ENCODE data around the gene SLC22A23. TPM values are rescaled to one million over a fixed set of nuclear protein-coding genes. Genes with fewer than 3 reads are reported as not detected.

Gene SLC22A23
- total and polyA plus RNA-seq, 2 donors (not counting 1 experiment from before 2014, with no cell fraction given) = 0.18 to 1.4 TPM

- intact Hi-C loops (cut with micrococcal nuclease) = no loop called here
- peaks cover 57% of the 10 kb centered on the region for H3K27me3 Mint-ChIP-seq
- no peak overlapping the region for H3K4me3 Mint-ChIP-seq
- ChIA-PET POLR2A (no interaction called here), CTCF (no interaction called here)
- H3K79me2 ChIP-seq (ENCODE audit: control insufficient read depth, insufficient read depth, low read length) = no peaks in the 10 kb centered on the region
- H3K4me3 ChIP-seq (ENCODE audit: control extremely low read depth in 1 of 5, extremely low read depth in 1 of 5, insufficient read depth in 1 of 5, low read depth in 2 of 5, low read length in 4 of 5) = no peak overlapping the region
- H3K27ac ChIP-seq (ENCODE audit: low read length in 2 of 2) = no peak overlapping the region
- H3K27me3 ChIP-seq (replicated peaks in 1 of 4; ENCODE audit: control extremely low read depth in 1 of 4, control insufficient read depth in 3 of 4, insufficient read depth in 4 of 4, low read length in 3 of 4) = peaks cover 0 to 17% (median 0%) of the 10 kb centered on the region in 4 experiments
- 84% methylated on average over 6 of the region's 7 CpGs for WGBS (ENCODE audit: insufficient coverage)
- no peak overlapping the region for H3K9ac ChIP-seq (ENCODE audit: low read length)
- DNase-seq (no peak), ATAC-seq (ENCODE audit: low read depth) (no peak)
- no peaks in the 10 kb centered on the region for H3K9me3 Mint-ChIP-seq (ENCODE audit: insufficient read depth)
- no peak overlapping the region for H3K27ac Mint-ChIP-seq
- H3K9me3 ChIP-seq (ENCODE audit: control extremely low read depth in 1 of 3, control insufficient read depth in 2 of 3, insufficient read depth in 1 of 3, low read length in 2 of 3) = peaks cover 0 to 4% (median 0%) of the 10 kb centered on the region in 3 donors
- no peak overlapping the region for H3K4me2 ChIP-seq (replicated peaks; ENCODE audit: low read depth, low read length, poor library complexity, severe bottlenecking)
- no peaks in the 10 kb centered on the region for H4K20me1 ChIP-seq (ENCODE audit: control insufficient read depth, insufficient read depth, low read length, poor library complexity, severe bottlenecking)
- no peak for TF ChIP-seq CTCF (IDR thresholded peaks at IDR 0.05)
- TF ChIP-seq EZH2 (IDR thresholded peaks at IDR 0.05; ENCODE audit: borderline replicate concordance, insufficient read depth, low read depth, low read length, poor library complexity, severe bottlenecking) = no peak
- H2AFZ ChIP-seq (ENCODE audit: insufficient read depth, low read depth, low read length, poor library complexity, severe bottlenecking) = no peak overlapping the region
- H3K4me1 ChIP-seq (ENCODE audit: control insufficient read depth in 2 of 2, insufficient read depth in 2 of 2, low read length in 2 of 2) = no peaks in the 10 kb centered on the region
- H3K36me3 ChIP-seq (replicated peaks in 1 of 2; ENCODE audit: control extremely low read depth in 1 of 2, control insufficient read depth in 1 of 2, extremely low read depth in 1 of 2, insufficient read depth in 2 of 2, low read length in 1 of 2) = no peaks in the 10 kb centered on the region
- H3K4me1 Mint-ChIP-seq = no peaks in the 10 kb centered on the region
These were observed 32.3 kb upstream of the SLC22A23 start for GRCh38 chr6:3489027-3489757.

- Histone ChIP-seq H2AFZ (ENCODE audit: insufficient read depth, low read depth, low read length, poor library complexity, severe bottlenecking) (no peak overlapping the region), H3K27me3 (replicated peaks in 1 of 4; ENCODE audit: control extremely low read depth in 1 of 4, control insufficient read depth in 3 of 4, insufficient read depth in 4 of 4, low read length in 3 of 4) (peaks cover 0 to 9% (median 1%) of the 10 kb centered on the region in 4 experiments), H4K20me1 (ENCODE audit: control insufficient read depth, insufficient read depth, low read length, poor library complexity, severe bottlenecking) (no peaks in the 10 kb centered on the region), H3K4me1 (ENCODE audit: control insufficient read depth in 2 of 2, insufficient read depth in 2 of 2, low read length in 2 of 2) (no peaks in the 10 kb centered on the region), H3K27ac (ENCODE audit: low read length in 2 of 2) (no peak overlapping the region), H3K9me3 (ENCODE audit: control extremely low read depth in 1 of 3, control insufficient read depth in 2 of 3, insufficient read depth in 1 of 3, low read length in 2 of 3) (peaks cover 0 to 6% (median 4%) of the 10 kb centered on the region in 3 donors), H3K4me2 (replicated peaks; ENCODE audit: low read depth, low read length, poor library complexity, severe bottlenecking) (no peak overlapping the region), H3K9ac (ENCODE audit: low read length) (no peak overlapping the region), H3K4me3 (ENCODE audit: control extremely low read depth in 1 of 5, extremely low read depth in 1 of 5, insufficient read depth in 1 of 5, low read depth in 2 of 5, low read length in 4 of 5) (no peak overlapping the region), H3K36me3 (replicated peaks in 1 of 2; ENCODE audit: control extremely low read depth in 1 of 2, control insufficient read depth in 1 of 2, extremely low read depth in 1 of 2, insufficient read depth in 2 of 2, low read length in 1 of 2) (no peaks in the 10 kb centered on the region), H3K79me2 (ENCODE audit: control insufficient read depth, insufficient read depth, low read length) (no peaks in the 10 kb centered on the region)
- Mint-ChIP-seq H3K27me3 (peaks cover 53% of the 10 kb centered on the region), H3K9me3 (ENCODE audit: insufficient read depth) (peaks cover 6% of the 10 kb centered on the region), H3K4me1 (no peaks in the 10 kb centered on the region), H3K4me3 (no peak overlapping the region), H3K27ac (no peak overlapping the region)
- POLR2A ChIA-PET = no interaction called here
- WGBS (ENCODE audit: insufficient coverage) = 89% methylated on average over 11 of the region's 11 CpGs
- CTCF ChIA-PET = no interaction called here
- TF ChIP-seq CTCF (IDR thresholded peaks at IDR 0.05) (no peak), EZH2 (IDR thresholded peaks at IDR 0.05; ENCODE audit: borderline replicate concordance, insufficient read depth, low read depth, low read length, poor library complexity, severe bottlenecking) (no peak)
- intact Hi-C loops (cut with micrococcal nuclease) = no loop called here
- no peak for ATAC-seq (ENCODE audit: low read depth)
- DNase-seq = no peak
These were observed 28.1 kb upstream of the SLC22A23 start for GRCh38 chr6:3484946-3485345.
